HepG2 (cell line): ENCODE measurements around the gene FUT3. TPM values are rescaled to one million over a fixed set of nuclear protein-coding genes. Genes with fewer than 3 reads are reported as not detected.
A peak's percentile ranks its signal among the peaks of the same experiment; 100 is the strongest.

Source experiments
- ARID5B ChIP-seq: IDR thresholded peaks from 2 replicates; pipeline ENCODE4 v1.4.0; 2020; ENCODE audit warnings: mild to moderate bottlenecking, missing genetic modification reagents
- ESRRA ChIP-seq: sonication (generic); formaldehyde crosslinking; IDR thresholded peaks from 2 replicates; pipeline ENCODE4 v1.5.1; 2020; ENCODE audit warnings: mild to moderate bottlenecking, low read depth, missing genetic modification reagents
- GZF1 ChIP-seq: sonication (generic); formaldehyde crosslinking; IDR thresholded peaks from 2 replicates; pipeline ENCODE4 v1.5.1; 2020; ENCODE audit warnings: mild to moderate bottlenecking, missing genetic modification reagents
- KDM6A ChIP-seq: IDR thresholded peaks from 2 replicates; pipeline ENCODE4 v1.6.1; 2016; ENCODE audit warnings: low read depth
- KLF6 ChIP-seq: IDR thresholded peaks from 2 replicates; pipeline ENCODE4 v1.8.0; 2016; ENCODE audit warnings: missing biosample characterization, missing genetic modification reagents
- MED13 ChIP-seq: sonication (generic); formaldehyde crosslinking; IDR thresholded peaks from 2 replicates; pipeline ENCODE4 v1.5.0; 2020; ENCODE audit warnings: missing genetic modification reagents
- MYPOP ChIP-seq: sonication (generic); formaldehyde crosslinking; IDR thresholded peaks from 2 replicates; pipeline ENCODE4 v1.8.1; 2023; ENCODE audit warnings: mild to moderate bottlenecking, moderate library complexity, missing genetic modification reagents
- RXRB ChIP-seq: IDR thresholded peaks from 2 replicates; pipeline ENCODE4 v1.6.1; 2016; ENCODE audit warnings: borderline replicate concordance, missing genetic modification reagents, missing compliant biosample characterization
- SALL2 ChIP-seq: sonication (generic); formaldehyde crosslinking; IDR thresholded peaks from 2 replicates; pipeline ENCODE4 v1.8.1; 2023; ENCODE audit warnings: mild to moderate bottlenecking, missing genetic modification reagents, inconsistent platforms
- ZBED4 ChIP-seq: sonication (generic); formaldehyde crosslinking; IDR thresholded peaks from 2 replicates; pipeline ENCODE4 v1.4.0; 2020; ENCODE audit warnings: missing genetic modification reagents, borderline replicate concordance
- ZHX2 ChIP-seq, 2 experiments: sonication (generic) in 1 of 2; formaldehyde crosslinking in 1 of 2; IDR thresholded peaks; 2 replicates each; pipeline versions ENCODE4 v1.6.1 to v1.9.0; 2014 to 2022; ENCODE audit warnings: antibody characterized with exemption in 1 of 2, borderline replicate concordance in 1 of 2, inconsistent platforms in 1 of 2, low read depth in 1 of 2, missing genetic modification reagents in 1 of 2
- ZNF567 ChIP-seq: sonication (generic); formaldehyde crosslinking; IDR thresholded peaks from 2 replicates; pipeline ENCODE4 v1.8.1; 2023; ENCODE audit warnings: mild to moderate bottlenecking, missing genetic modification reagents, borderline replicate concordance
- polyA plus RNA-seq, 8 experiments: library from polyadenylated mRNA; depleted of rRNA in 3 of 8; stranded (reverse) in 7 of 8; unstranded in 1 of 8; fragments of >200 nt; fragmentation: Illumina TruSeq in 4 of 8; extraction: Trizol in 4 of 8; gene quantifications; 2 replicates each; pipeline versions ENCODE4 v1.2.1 to v1.2.3, GENCODE V29; 2011 to 2016; ENCODE audit warnings: low read depth in 4 of 8, missing spikeins in 1 of 8, mixed read lengths in 1 of 8; ENCODE audit not compliant: insufficient read depth in 1 of 8
- total RNA-seq, 5 experiments: library from RNA; depleted of rRNA; stranded (reverse); fragments of >200 nt; fragmentation: Illumina TruSeq; extraction: Trizol; gene quantifications; 2 replicates each; pipeline ENCODE4 v1.2.3, GENCODE V29; 2016; ENCODE audit warnings: low read depth in 1 of 5

FUT3 gene
- total and polyA plus RNA-seq, 2 of the 13 experiments (the other 11 are each of a cell fraction or from before 2014, with no cell fraction given): 0.53 to 1.1 TPM

GRCh38 chr19:5826531-5827341 lies 24.5 kb downstream of the FUT3 start (continued):
- 0 out of 2 replicates have a peak, but pooled peaks have one; percentile 8 for TF ChIP-seq ZHX2 (IDR thresholded peaks at IDR 0.05; ENCODE audit: low read depth)
- TF ChIP-seq ZHX2 (CRISPR knock-in tag; IDR thresholded peaks at IDR 0.05; ENCODE audit: borderline replicate concordance): no peak
- TF ChIP-seq GZF1 (CRISPR knock-in tag): peak; percentile 23; the same call in 1 of the 2 replicates
- TF ChIP-seq ZBED4 (CRISPR knock-in tag): no peak
- TF ChIP-seq MYPOP (CRISPR knock-in tag): 0 out of 2 replicates have a peak, but pooled peaks have one; percentile 51
- TF ChIP-seq MED13 (CRISPR knock-in tag): 0 out of 2 replicates have a peak, but pooled peaks have one; percentile 11
- TF ChIP-seq KLF6: 0 out of 2 replicates have a peak, but pooled peaks have one; percentile 74
- TF ChIP-seq RXRB (CRISPR knock-in tag): peak; percentile 79
- TF ChIP-seq KDM6A (CRISPR knock-in tag): 0 out of 2 replicates have a peak, but pooled peaks have one; percentile 7
- TF ChIP-seq SALL2 (CRISPR knock-in tag): peak; percentile 10; the same call in 1 of the 2 replicates
- peak; percentile 74 for TF ChIP-seq ARID5B
- peak; percentile 98 for TF ChIP-seq ESRRA (CRISPR knock-in tag)
- TF ChIP-seq ZNF567 (CRISPR knock-in tag): no peak
